Measurements from ENCODE around the gene LRRC1. TPM values are rescaled to one million over a fixed set of nuclear protein-coding genes. Genes with fewer than 3 reads are reported as not detected.

LRRC1 gene
- total RNA-seq, 1 experiment from 2014 or later, result 10.3 TPM

DNA sequence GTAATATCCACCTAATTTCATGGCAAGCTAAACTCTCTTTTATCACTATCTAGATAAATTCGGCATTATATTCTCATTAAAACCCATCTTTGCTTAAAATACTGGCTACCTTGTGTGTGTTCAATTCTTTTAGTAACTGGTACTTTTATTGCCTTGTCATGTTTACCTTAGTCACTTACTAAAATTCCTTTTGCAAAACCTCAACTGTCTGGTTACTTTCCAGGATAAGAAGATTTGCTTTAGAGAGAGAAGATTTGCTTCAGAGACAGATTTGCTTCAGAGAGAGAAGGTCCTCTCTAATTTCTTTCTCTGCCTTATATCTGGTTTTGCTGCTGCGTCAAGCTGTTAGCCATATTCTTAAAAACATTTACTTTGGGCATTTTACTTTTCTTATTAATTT is 164.9 kb downstream of the LRRC1 start:
- H4K8ac ChIP-seq (replicated peaks; ENCODE audit: insufficient read length, low read depth, low read length), result no peak overlapping the region
- Mint-ChIP-seq H3K4me3 (no peak overlapping the region), H3K36me3 (ENCODE audit: insufficient read depth in 1 of 3, low read depth in 3 of 3) (no peaks in the 10 kb centered on the region), H3K4me1 (peaks cover 14 to 16% of the 10 kb centered on the region in 2 experiments), H3K9me3 (no peaks in the 10 kb centered on the region), H3K27ac (no peak overlapping the region), H3K27me3 (ENCODE audit: low read depth) (no peaks in the 10 kb centered on the region)
- H3K79me1 ChIP-seq (ENCODE audit: insufficient read depth, low read depth, low read length, poor library complexity, severe bottlenecking), result no peaks in the 10 kb centered on the region
- H4K20me1 ChIP-seq (ENCODE audit: control insufficient read depth, insufficient read depth, insufficient read length), result no peaks in the 10 kb centered on the region
- no peaks in the 10 kb centered on the region for H3K9me3 ChIP-seq (ENCODE audit: control insufficient read depth, low read depth, low read length)
- H3K56ac ChIP-seq (ENCODE audit: insufficient read length, low read depth, low read length), result no peak overlapping the region
- H3K18ac ChIP-seq (ENCODE audit: insufficient read length, low read depth, low read length), result no peak overlapping the region
- no peaks in the 10 kb centered on the region for H3K27me3 ChIP-seq (ENCODE audit: insufficient read depth, low read length)
- H2BK15ac ChIP-seq (ENCODE audit: low read depth, low read length), result no peak overlapping the region
- H3K14ac ChIP-seq (ENCODE audit: insufficient read depth, low read length), result no peak overlapping the region
- H2AFZ ChIP-seq (ENCODE audit: low read length), result no peak overlapping the region
- no peak overlapping the region for H2BK20ac ChIP-seq (ENCODE audit: low read depth, low read length, poor library complexity, severe bottlenecking)
- no peak overlapping the region for H4K91ac ChIP-seq (ENCODE audit: insufficient read length, low read depth, low read length)
- WGBS (ENCODE audit: extremely low coverage, insufficient read length, low lambda C conversion rate), result no CpG with 5 or more reads among the region's 2 CpGs
- no peaks in the 10 kb centered on the region; the same call in 1 of the 2 replicates for H3K79me2 ChIP-seq (ENCODE audit: insufficient read depth, low read length)
- no peak overlapping the region for H4K5ac ChIP-seq (ENCODE audit: insufficient read length, low read depth, low read length)
- no peak overlapping the region for H3K27ac ChIP-seq (ENCODE audit: insufficient read length, low read depth, low read length)
- no peak for DNase-seq
- no peak overlapping the region for H2BK12ac ChIP-seq (ENCODE audit: insufficient read length, low read depth, low read length)
- H3T11ph ChIP-seq (ENCODE audit: low read length), result no peak overlapping the region
- TF ChIP-seq, protein P1, sequence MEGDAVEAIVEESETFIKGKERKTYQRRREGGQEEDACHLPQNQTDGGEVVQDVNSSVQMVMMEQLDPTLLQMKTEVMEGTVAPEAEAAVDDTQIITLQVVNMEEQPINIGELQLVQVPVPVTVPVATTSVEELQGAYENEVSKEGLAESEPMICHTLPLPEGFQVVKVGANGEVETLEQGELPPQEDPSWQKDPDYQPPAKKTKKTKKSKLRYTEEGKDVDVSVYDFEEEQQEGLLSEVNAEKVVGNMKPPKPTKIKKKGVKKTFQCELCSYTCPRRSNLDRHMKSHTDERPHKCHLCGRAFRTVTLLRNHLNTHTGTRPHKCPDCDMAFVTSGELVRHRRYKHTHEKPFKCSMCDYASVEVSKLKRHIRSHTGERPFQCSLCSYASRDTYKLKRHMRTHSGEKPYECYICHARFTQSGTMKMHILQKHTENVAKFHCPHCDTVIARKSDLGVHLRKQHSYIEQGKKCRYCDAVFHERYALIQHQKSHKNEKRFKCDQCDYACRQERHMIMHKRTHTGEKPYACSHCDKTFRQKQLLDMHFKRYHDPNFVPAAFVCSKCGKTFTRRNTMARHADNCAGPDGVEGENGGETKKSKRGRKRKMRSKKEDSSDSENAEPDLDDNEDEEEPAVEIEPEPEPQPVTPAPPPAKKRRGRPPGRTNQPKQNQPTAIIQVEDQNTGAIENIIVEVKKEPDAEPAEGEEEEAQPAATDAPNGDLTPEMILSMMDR (conservative IDR thresholded peaks at IDR 0.05), result no peak
- no peak overlapping the region for H3K4me2 ChIP-seq (ENCODE audit: insufficient read depth, insufficient read length, low read length)
- peaks cover 2% of the 10 kb centered on the region; the same call in 1 of the 2 replicates for H3K4me1 ChIP-seq (ENCODE audit: insufficient read depth, low read length)
- H2BK5ac ChIP-seq (ENCODE audit: insufficient read length, low read length), result no peak overlapping the region
- H3K4ac ChIP-seq (ENCODE audit: low read depth, low read length), result no peak overlapping the region
- H3K9ac ChIP-seq (ENCODE audit: extremely low read depth, insufficient read length, low read length), result no peak overlapping the region
- no peak overlapping the region for H2AK5ac ChIP-seq (ENCODE audit: insufficient read length, low read length)
- no peak overlapping the region for H2BK120ac ChIP-seq (ENCODE audit: low read depth, low read length, poor library complexity, severe bottlenecking)
- H3K23ac ChIP-seq (ENCODE audit: insufficient read length, low read depth, low read length), result no peak overlapping the region
- H3K23me2 ChIP-seq (ENCODE audit: insufficient read length, low read depth, low read length, poor library complexity, severe bottlenecking), result no peaks in the 10 kb centered on the region

Data from H9 (cell line).